GM12878 (cell line): Measurements from ENCODE around the gene TYW5. TPM values are rescaled to one million over a fixed set of nuclear protein-coding genes. Genes with fewer than 3 reads are reported as not detected.

Source experiments
- ATAC-seq: fragments of 200-7000 bp; cut with Tn5 transposase; 3 replicates; pipeline ENCODE4 v1.9.1; 2020; ENCODE audit warnings: mild to moderate bottlenecking, moderate library complexity
- BruUV-seq: library from RNA; stranded (reverse); fragments of 400-500 nt; replicated peaks from 2 replicates; lab custom pipeline; 2021; lab: Mats Ljungman, UMichigan
- CTCF ChIA-PET: fragments of 300-600 bp; sonication (Branson Sonifier 250); formaldehyde crosslinking; extraction: SDS; loops from one replicate; lab custom pipeline; 2021; ENCODE audit warnings: inconsistent platforms; lab: Yijun Ruan, JAX
- POLR2A ChIA-PET: fragments of 350-600 bp; formaldehyde crosslinking; extraction: SDS; loops from one replicate; lab custom pipeline; 2021; ENCODE audit warnings: inconsistent platforms; lab: Charles Lee
- RAD21 ChIA-PET: fragments of 300-600 bp; sonication (Branson Sonifier 250); formaldehyde crosslinking; loops from one replicate; lab custom pipeline; 2023; ENCODE audit warnings: antibody characterized with exemption; ENCODE audit not compliant: unreplicated experiment; lab: Charles Lee
- SMC1A ChIA-PET: fragments of 300-600 bp; sonication (Branson Sonifier 250); formaldehyde crosslinking; loops from one replicate; lab custom pipeline; 2023; ENCODE audit not compliant: unreplicated experiment, uncharacterized antibody; lab: Charles Lee
- DNase-seq: peaks from one replicate; pipeline ENCODE4 v3.0.0-alpha.2; 2011; ENCODE audit warnings: low read depth, low spot score
- FAIRE-seq: peaks from 3 replicates; lab custom pipeline; 2011; peaks lifted over from hg19 to GRCh38; lab: Jason Lieb, UNC
- H2AFZ ChIP-seq: 2 replicates; pipeline ENCODE4 v1.6.0; 2011; ENCODE audit warnings: low read depth, low read length, control low read depth; ENCODE audit not compliant: control insufficient read depth
- H3K27ac ChIP-seq: 2 replicates; pipeline ENCODE4 v1.5.1; 2011; ENCODE audit warnings: control low read depth; ENCODE audit not compliant: control insufficient read depth, insufficient read depth
- H3K27me3 ChIP-seq, 2 experiments: replicated peaks in 1 of 2; 2 replicates each; pipeline versions ENCODE4 v1.6.0 to v1.6.1; 2011; ENCODE audit warnings: low read length in 1 of 2; ENCODE audit not compliant: control insufficient read depth in 2 of 2, insufficient read depth in 2 of 2
- H3K36me3 ChIP-seq, 2 experiments: 2 replicates each; pipeline ENCODE4 v1.5.1; 2011; ENCODE audit warnings: low read length in 1 of 2; ENCODE audit not compliant: control insufficient read depth in 2 of 2, insufficient read depth in 2 of 2
- H3K4me1 ChIP-seq: 2 replicates; pipeline ENCODE4 v1.6.1; 2011; ENCODE audit warnings: mild to moderate bottlenecking, low read length, moderate library complexity, mixed read lengths; ENCODE audit not compliant: control insufficient read depth, insufficient read depth
- H3K4me2 ChIP-seq: 2 replicates; pipeline ENCODE4 v1.6.0; 2011; ENCODE audit warnings: control low read depth; ENCODE audit not compliant: control insufficient read depth, insufficient read depth
- H3K4me3 ChIP-seq: fragments of 200-600 bp; sonication (generic); 2 replicates; pipeline ENCODE4 v1.5.1; 2016
- H3K79me2 ChIP-seq: 2 replicates; pipeline ENCODE4 v1.6.0; 2011; ENCODE audit warnings: low read length; ENCODE audit not compliant: control insufficient read depth, insufficient read depth
- H3K9ac ChIP-seq: 2 replicates; pipeline ENCODE4 v1.8.0; 2011; ENCODE audit warnings: low read length, control low read depth, mixed read lengths; ENCODE audit not compliant: control insufficient read depth, insufficient read depth
- H3K9me3 ChIP-seq: replicated peaks from 3 replicates; pipeline ENCODE4 v1.5.1; 2011; ENCODE audit warnings: mild to moderate bottlenecking, low read length; ENCODE audit not compliant: control insufficient read depth, insufficient read depth
- H4K20me1 ChIP-seq: 2 replicates; pipeline ENCODE4 v1.6.0; 2011; ENCODE audit not compliant: control insufficient read depth, insufficient read depth
- BHLHE40 ChIP-seq, 2 experiments: fragments of 450-650 bp in 1 of 2; IDR thresholded peaks; 2 replicates each; pipeline ENCODE4 v1.6.1; 2011 to 2017; ENCODE audit warnings: low read depth in 2 of 2, borderline replicate concordance in 1 of 2, improper control_type of control experiment in 1 of 2, low read length in 1 of 2, mild to moderate bottlenecking in 1 of 2
- CHD4 ChIP-seq: fragments of 200-600 bp; sonication (generic); IDR thresholded peaks from 2 replicates; pipeline ENCODE4 v1.6.1; 2016; ENCODE audit warnings: mild to moderate bottlenecking
- IRF4 ChIP-seq: IDR thresholded peaks from 2 replicates; pipeline ENCODE4 v1.6.1; 2011; ENCODE audit warnings: low read depth, low read length
- NFYA ChIP-seq: IDR thresholded peaks from 2 replicates; pipeline ENCODE4 v1.6.1; 2011; ENCODE audit warnings: low read depth, mild to moderate bottlenecking, low read length, improper control_type of control experiment, borderline replicate concordance
- RUNX3 ChIP-seq: IDR thresholded peaks from 2 replicates; pipeline ENCODE4 v1.6.1; 2012; ENCODE audit warnings: low read length, inconsistent platforms
- SRF ChIP-seq, 2 experiments: IDR thresholded peaks; 2 replicates each; pipeline ENCODE4 v1.6.1; 2011; ENCODE audit warnings: low read depth in 2 of 2, low read length in 2 of 2, mild to moderate bottlenecking in 1 of 2, moderate library complexity in 1 of 2
- WGBS: methylation state at CpG from one replicate; pipeline ENCODE4 v1.1.6; 2016; ENCODE audit warnings: low lambda C conversion rate; ENCODE audit not compliant: insufficient replicate concordance, insufficient coverage; ENCODE audit errors: missing lambda C conversion rate; 5-methylcytosine and 5-hydroxymethylcytosine counted together
- in situ Hi-C: fragments of 300-500 bp; cut with MboI; formaldehyde crosslinking; loops from 9 replicates; pipeline ENCODE4 v1.14.3; 2018; ENCODE audit warnings: mixed read lengths
- intact Hi-C: fragments of 100-400 bp; cut with micrococcal nuclease; formaldehyde crosslinking; loops from one replicate; pipeline ENCODE4 v1.14.2; 2022; ENCODE audit not compliant: unreplicated experiment
- polyA plus RNA-seq, 11 experiments: library from polyadenylated mRNA; depleted of rRNA in 4 of 11; unstranded in 6 of 11; stranded (reverse) in 5 of 11; fragments of >200 nt; fragmentation: Nextera tagmentation in 4 of 11; fragmentation: Illumina TruSeq in 1 of 11; extraction: Ambion mirVana in 4 of 11; extraction: Trizol in 1 of 11; gene quantifications; 1 replicate in 1 of 11; 2 replicates in 10 of 11; pipeline versions ENCODE4 v1.2.1 to v1.2.3, GENCODE V29; 2011 to 2016; ENCODE audit warnings: inconsistent platforms in 2 of 11, missing spikeins in 2 of 11, low read depth in 1 of 11
- total RNA-seq, 4 experiments: library from RNA; depleted of rRNA in 3 of 4; stranded (reverse); fragments of >200 nt in 3 of 4; fragmentation: Illumina TruSeq in 1 of 4; extraction: Trizol in 1 of 4; gene quantifications; 2 replicates each; pipeline versions ENCODE4 v1.2.1 to v1.2.3, GENCODE V29; 2013 to 2021

TYW5 gene
- total and polyA plus RNA-seq, 10 of the 15 experiments (the other 5 are each of a cell fraction or from before 2014, with no cell fraction given), result 4.6 to 11.8 (median 7.4) TPM

- H3K27ac ChIP-seq, result no peak overlapping the region
- POLR2A ChIA-PET, result no interaction called here
- 50% methylated on average over 2 of the region's 2 CpGs for WGBS
These were observed 48.1 kb downstream of the TYW5 start for GRCh38 chr2:199907008-199907714.

DNA sequence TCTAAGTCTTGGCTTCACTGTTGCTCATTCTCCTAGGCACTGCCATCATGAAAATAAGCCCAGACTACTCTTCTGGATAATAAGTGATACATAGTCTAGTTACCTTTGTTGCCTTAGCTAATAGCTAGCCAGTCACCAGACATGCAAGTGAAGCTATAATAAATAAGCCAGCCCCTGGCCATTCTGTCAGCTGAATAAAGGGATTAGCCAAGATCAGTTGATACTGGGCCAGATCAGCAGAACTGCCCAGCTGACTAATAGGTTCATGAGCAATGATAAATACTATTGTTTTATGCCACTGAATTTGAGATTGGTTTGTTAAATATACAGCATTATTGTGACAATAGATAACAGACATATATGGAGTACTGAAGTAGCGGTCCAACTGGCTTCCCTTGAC lies 52.2 kb downstream of the TYW5 start:
- SMC1A ChIA-PET, result no interaction called here
- Histone ChIP-seq H3K27me3 (no peaks in the 10 kb centered on the region), H3K36me3 (no peaks in the 10 kb centered on the region), H3K79me2 (no peaks in the 10 kb centered on the region), H3K4me2 (no peak overlapping the region), H4K20me1 (no peaks in the 10 kb centered on the region), H3K27ac (no peak overlapping the region), H3K4me3 (no peak overlapping the region), H3K9me3 (no peaks in the 10 kb centered on the region), H3K9ac (no peak overlapping the region), H3K4me1 (no peaks in the 10 kb centered on the region), H2AFZ (no peak overlapping the region)
- in situ Hi-C loops (no loop called here), intact Hi-C loops (no loop called here)
- POLR2A ChIA-PET, result interaction anchor here (0.9 kb wide), 1 partner anchor 9 kb away, joined by 6 read pairs; no protein-coding TSS in a partner anchor
- BruUV-seq, result no TSS peak
- FAIRE-seq (no peak), ATAC-seq (no peak), DNase-seq (no peak)
- 41% methylated on average over 1 of the region's 1 CpG for WGBS
- RAD21 ChIA-PET, result no interaction called here
- TF ChIP-seq RUNX3, result no peak
- CTCF ChIA-PET, result interaction anchor here (1.0 kb wide), 1 partner anchor 583 kb away, joined by 3 read pairs; no protein-coding TSS in a partner anchor

More at GRCh38 chr2:199907008-199907714, 48.1 kb downstream of the TYW5 start:
- Histone ChIP-seq H3K36me3 (no peaks in the 10 kb centered on the region), H3K9ac (no peak overlapping the region), H3K27me3 (no peaks in the 10 kb centered on the region), H3K9me3 (no peaks in the 10 kb centered on the region), H2AFZ (no peak overlapping the region), H3K4me2 (no peak overlapping the region)
- in situ Hi-C loops (no loop called here), intact Hi-C loops (no loop called here)
- ATAC-seq (no peak), FAIRE-seq (no peak)
- CTCF ChIA-PET, result interaction anchor here (1.4 kb wide), 1 partner anchor 574 kb away, joined by 3 read pairs; no protein-coding TSS in a partner anchor
- no TSS peak for BruUV-seq
- TF ChIP-seq SRF (IDR thresholded peaks at IDR 0.05; ENCODE audit: low read depth in 2 of 2, low read length in 2 of 2) (no peak), IRF4 (no peak), NFYA (no peak), BHLHE40 (IDR thresholded peaks at IDR 0.05; ENCODE audit: borderline replicate concordance in 1 of 2, low read depth in 2 of 2, low read length in 1 of 2) (0 out of 4 replicates have a peak, but pooled peaks of 1 of the 2 experiments have one; percentile 6), CHD4 (no peak)
- TF ChIP-seq, all 136 proteins: peak for 1
- H3K4me3 ChIP-seq, result no peak overlapping the region
- peaks cover 11% of the 10 kb centered on the region for H3K79me2 ChIP-seq
- DNase-seq, result no peak
- no peaks in the 10 kb centered on the region for H3K4me1 ChIP-seq
- H4K20me1 ChIP-seq, result no peaks in the 10 kb centered on the region
- ChIA-PET RAD21 (no interaction called here), SMC1A (interaction anchor here (1.0 kb wide), 1 partner anchor 32 kb away, joined by 3 read pairs; no protein-coding TSS in a partner anchor)
